Ovary (tissue), 3 donors: ENCODE data around the gene ZC3H11A.

ENCODE experiments used
- POLR2A ChIP-seq: fragments of 450-650 bp; IDR thresholded peaks from one replicate; pipeline ENCODE4 v1.6.1; 2017; ENCODE audit warnings: antibody characterized with exemption, mild to moderate bottlenecking, moderate library complexity
- TF ChIP-seq, protein P1 (sequence below), 3 donors: fragments of 450-650 bp in 2 of 3; fragments of 200-600 bp in 1 of 3; IDR thresholded peaks; one replicate each; pipeline versions ENCODE4 v1.5.1 to v1.8.0; 2016 to 2022; ENCODE audit warnings: antibody characterized with exemption in 3 of 3, mild to moderate bottlenecking in 1 of 3
- donor health status: DM: no; HTN: no; CAD: no.

DNA sequence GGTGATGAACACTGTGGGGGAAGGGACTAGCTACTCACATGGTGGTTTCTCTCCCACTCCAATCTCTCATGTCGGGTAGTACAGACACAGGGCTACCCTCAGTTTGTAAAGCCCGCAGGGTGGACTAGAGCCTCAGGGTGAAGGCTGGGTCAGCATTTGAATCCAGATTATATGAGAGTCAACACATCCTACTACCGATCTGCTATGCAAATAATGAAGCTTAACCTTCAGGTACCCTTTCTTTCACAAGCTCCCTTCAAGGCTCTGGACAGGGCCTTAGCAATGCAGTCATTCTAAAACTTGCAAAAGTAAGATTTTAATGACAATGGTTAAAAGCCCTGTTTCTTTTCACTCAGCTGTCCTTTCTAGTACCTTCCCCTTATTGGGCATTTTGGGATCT is 5.5 kb upstream of the ZC3H11A start:
- TF ChIP-seq, protein P1, sequence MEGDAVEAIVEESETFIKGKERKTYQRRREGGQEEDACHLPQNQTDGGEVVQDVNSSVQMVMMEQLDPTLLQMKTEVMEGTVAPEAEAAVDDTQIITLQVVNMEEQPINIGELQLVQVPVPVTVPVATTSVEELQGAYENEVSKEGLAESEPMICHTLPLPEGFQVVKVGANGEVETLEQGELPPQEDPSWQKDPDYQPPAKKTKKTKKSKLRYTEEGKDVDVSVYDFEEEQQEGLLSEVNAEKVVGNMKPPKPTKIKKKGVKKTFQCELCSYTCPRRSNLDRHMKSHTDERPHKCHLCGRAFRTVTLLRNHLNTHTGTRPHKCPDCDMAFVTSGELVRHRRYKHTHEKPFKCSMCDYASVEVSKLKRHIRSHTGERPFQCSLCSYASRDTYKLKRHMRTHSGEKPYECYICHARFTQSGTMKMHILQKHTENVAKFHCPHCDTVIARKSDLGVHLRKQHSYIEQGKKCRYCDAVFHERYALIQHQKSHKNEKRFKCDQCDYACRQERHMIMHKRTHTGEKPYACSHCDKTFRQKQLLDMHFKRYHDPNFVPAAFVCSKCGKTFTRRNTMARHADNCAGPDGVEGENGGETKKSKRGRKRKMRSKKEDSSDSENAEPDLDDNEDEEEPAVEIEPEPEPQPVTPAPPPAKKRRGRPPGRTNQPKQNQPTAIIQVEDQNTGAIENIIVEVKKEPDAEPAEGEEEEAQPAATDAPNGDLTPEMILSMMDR (IDR thresholded peaks at IDR 0.05), result no peak
- no peak for TF ChIP-seq POLR2A
